ENCODE results near the gene SYPL1.

DNA sequence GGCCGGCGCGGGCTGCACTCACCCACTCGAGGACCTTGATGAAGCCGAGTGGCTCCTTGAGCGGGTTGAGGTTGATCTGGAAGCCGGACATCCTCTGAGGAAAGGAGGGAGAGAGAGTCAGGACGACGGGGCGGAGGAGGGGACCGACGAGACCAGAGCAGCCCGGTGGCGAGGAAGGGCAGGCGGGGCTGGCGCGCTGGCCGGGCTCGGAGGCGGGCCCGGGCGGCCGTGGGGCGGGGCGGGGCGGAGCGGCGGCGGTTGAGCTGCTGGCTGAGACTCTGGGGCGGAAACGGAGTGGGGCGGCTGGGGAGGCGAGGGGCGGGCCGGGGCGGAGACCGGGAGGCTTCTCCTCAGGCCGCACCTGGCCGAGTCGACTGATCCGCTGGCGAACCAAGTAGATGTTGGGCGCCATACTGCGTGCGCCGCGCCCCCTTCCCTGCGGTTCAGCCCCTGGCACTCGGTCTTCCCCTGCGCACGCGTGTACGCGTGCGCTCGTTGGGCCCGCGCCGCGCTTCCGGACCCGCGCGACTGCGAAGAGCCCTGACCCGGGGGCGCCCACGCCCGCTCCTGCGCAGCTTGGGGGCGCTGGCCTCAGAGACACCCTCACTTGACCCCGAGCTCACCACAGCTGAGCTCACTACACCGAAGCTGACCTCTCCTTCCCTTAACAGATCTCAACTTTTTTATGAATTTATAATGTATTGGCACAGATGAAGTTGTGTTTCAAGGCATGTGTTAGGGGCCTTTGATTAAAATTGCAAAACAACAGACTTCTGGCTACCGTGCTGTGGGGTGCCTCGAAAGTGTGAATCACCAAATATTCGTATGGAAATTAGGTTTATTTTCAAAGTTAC, at the start of gene SYPL1:
- TF ChIP-seq EP300 (IDR thresholded peaks at IDR 0.05) (no peak), CTCF (IDR thresholded peaks at IDR 0.05) (peak in 1 of 3 experiments; percentile 13), POLR2AphosphoS5 (IDR thresholded peaks at IDR 0.05) (peak; percentile 70 to 90)

All from esophagus muscularis mucosa (tissue), 4 donors.